BJ (cell line): Measurements from ENCODE around the gene INTS2. TPM values are rescaled to one million over a fixed set of nuclear protein-coding genes. Genes with fewer than 3 reads are reported as not detected.

Experiments used
- CTCF ChIA-PET: fragments of 350-600 bp; formaldehyde crosslinking; extraction: SDS; loops from one replicate; lab custom pipeline; 2021; ENCODE audit warnings: antibody characterized with exemption, inconsistent platforms; lab: Yijun Ruan, JAX
- POLR2A ChIA-PET: fragments of 300-600 bp; sonication (Branson Sonifier 250); formaldehyde crosslinking; extraction: SDS; loops from one replicate; lab custom pipeline; 2021; ENCODE audit warnings: antibody characterized with exemption; lab: Charles Lee
- DNase-seq: peaks from one replicate; pipeline ENCODE4 v3.0.0-alpha.2; 2011; ENCODE audit warnings: low read depth
- H3K27me3 ChIP-seq: 2 replicates; pipeline ENCODE4 v1.6.0; 2011; ENCODE audit warnings: low read length; ENCODE audit not compliant: control insufficient read depth, insufficient read depth
- H3K36me3 ChIP-seq: 2 replicates; pipeline ENCODE4 v1.5.1; 2011; ENCODE audit warnings: low read length; ENCODE audit not compliant: control insufficient read depth, insufficient read depth
- H3K4me3 ChIP-seq: 2 replicates; pipeline ENCODE4 v1.5.1; 2011; ENCODE audit warnings: low read depth, mild to moderate bottlenecking, control low read depth, low read length
- polyA plus RNA-seq: library from polyadenylated mRNA; depleted of rRNA; stranded (reverse); fragments of >200 nt; gene quantifications from 2 replicates; pipeline ENCODE4 v1.2.3, GENCODE V29; 2011; rRNA removed
- small RNA-seq: library from RNA; depleted of rRNA; stranded (forward); fragments of <200 nt; gene quantifications from one replicate; pipeline ENCODE3, GENCODE V24; 2012; ENCODE audit warnings: low replicate concordance, low read depth; ENCODE audit not compliant: insufficient read length
- TF ChIP-seq, protein P1 (sequence below): IDR thresholded peaks from 2 replicates; pipeline ENCODE4 v1.5.1; 2011; ENCODE audit warnings: low read depth, mild to moderate bottlenecking, control low read depth, inconsistent platforms, low read length, moderate library complexity; ENCODE audit not compliant: insufficient read depth

Gene INTS2
- polyA plus RNA-seq, 1 experiment: 3.5 TPM

- TF ChIP-seq, protein P1, sequence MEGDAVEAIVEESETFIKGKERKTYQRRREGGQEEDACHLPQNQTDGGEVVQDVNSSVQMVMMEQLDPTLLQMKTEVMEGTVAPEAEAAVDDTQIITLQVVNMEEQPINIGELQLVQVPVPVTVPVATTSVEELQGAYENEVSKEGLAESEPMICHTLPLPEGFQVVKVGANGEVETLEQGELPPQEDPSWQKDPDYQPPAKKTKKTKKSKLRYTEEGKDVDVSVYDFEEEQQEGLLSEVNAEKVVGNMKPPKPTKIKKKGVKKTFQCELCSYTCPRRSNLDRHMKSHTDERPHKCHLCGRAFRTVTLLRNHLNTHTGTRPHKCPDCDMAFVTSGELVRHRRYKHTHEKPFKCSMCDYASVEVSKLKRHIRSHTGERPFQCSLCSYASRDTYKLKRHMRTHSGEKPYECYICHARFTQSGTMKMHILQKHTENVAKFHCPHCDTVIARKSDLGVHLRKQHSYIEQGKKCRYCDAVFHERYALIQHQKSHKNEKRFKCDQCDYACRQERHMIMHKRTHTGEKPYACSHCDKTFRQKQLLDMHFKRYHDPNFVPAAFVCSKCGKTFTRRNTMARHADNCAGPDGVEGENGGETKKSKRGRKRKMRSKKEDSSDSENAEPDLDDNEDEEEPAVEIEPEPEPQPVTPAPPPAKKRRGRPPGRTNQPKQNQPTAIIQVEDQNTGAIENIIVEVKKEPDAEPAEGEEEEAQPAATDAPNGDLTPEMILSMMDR: no peak
- no peak for DNase-seq
- Histone ChIP-seq H3K36me3 (no peaks in the 10 kb centered on the region), H3K27me3 (no peaks in the 10 kb centered on the region), H3K4me3 (no peak overlapping the region)
- POLR2A ChIA-PET: no interaction called here
- CTCF ChIA-PET: no interaction called here
Measured at GRCh38 chr17:61817452-61817851, 110.3 kb downstream of the INTS2 start.

DNA sequence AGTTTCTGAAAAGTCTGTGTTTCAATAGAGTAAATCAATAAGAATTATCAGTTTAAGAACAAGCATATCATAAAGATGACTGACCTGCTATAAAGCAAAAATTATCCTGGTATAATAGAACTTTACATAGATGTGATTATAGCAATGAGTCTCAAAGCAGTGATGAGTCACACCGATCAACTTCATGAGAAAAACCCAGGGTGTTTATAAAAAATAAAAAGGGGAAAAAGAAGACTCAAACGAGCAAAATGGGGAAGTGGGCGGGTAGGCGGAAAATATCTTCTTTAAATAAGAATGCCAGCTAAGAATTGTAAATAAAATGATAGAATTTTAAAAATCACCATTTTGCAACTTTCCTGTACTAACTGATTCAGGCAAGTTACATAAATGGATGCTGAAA is 111.2 kb downstream of the INTS2 start:
- DNase-seq: no peak

DNA sequence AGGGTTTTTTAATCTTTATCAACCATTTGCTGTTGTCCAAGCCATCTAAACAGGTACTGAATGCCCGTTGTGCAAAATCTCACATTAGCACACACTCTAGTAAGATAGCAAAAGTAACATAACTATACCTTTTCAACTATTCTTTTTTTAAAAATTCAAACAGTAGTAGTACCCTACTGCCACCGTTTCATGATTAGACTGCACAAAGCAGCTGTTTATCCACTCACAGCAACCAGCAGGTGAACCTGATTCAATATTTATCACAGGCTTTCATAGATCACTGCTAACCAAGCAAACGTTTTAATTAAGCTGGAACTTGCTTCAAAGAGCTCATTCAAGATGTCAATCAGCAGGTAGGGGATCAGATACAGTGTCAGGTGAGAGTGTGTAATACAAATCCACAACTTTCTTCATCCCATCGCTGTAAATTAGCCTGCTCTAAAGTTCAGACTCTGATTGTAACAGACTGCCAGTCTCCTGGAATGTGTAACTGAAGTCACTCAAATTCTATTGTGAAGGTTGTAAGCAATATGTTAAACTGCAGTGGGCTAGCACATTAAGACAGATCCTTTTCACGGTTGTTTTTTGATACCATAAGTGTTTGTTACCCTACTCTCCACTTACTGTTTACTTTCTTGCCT is 111.8 kb downstream of the INTS2 start:
- Histone ChIP-seq H3K4me3 (no peak overlapping the region), H3K27me3 (no peaks in the 10 kb centered on the region), H3K36me3 (no peaks in the 10 kb centered on the region)
- DNase-seq: no peak
- ChIA-PET CTCF (interaction anchor here (1.6 kb wide), 1 partner anchor 21 kb away, joined by 5 read pairs; no protein-coding TSS in a partner anchor), POLR2A (no interaction called here)
- TF ChIP-seq, protein P1: no peak

More for the DNA sequence above, 111.2 kb downstream of the INTS2 start:
- no peaks in the 10 kb centered on the region for H3K36me3 ChIP-seq
- H3K27me3 ChIP-seq: no peaks in the 10 kb centered on the region
- ChIA-PET CTCF (interaction anchor here (1.6 kb wide), 1 partner anchor 20 kb away, joined by 5 read pairs; no protein-coding TSS in a partner anchor), POLR2A (no interaction called here)
- TF ChIP-seq, protein P1: no peak
- no peak overlapping the region for H3K4me3 ChIP-seq

Small RNAs within 50 kb of the gene (small RNA-seq; reads per million reads assigned to genes)
- not detected for gene RF00019

Other genes starting within 250 kb of the INTS2 start
- gene BRIP1, start 64.5 kb downstream of the INTS2 start, polyA plus RNA-seq: 2.9 and 6.2 TPM in 2 replicates
- gene MED13, start 137.3 kb upstream of the INTS2 start, polyA plus RNA-seq: 18.4 and 26.1 TPM in 2 replicates